ENCODE results near the gene ADAMTS15. TPM values are rescaled to one million over a fixed set of nuclear protein-coding genes. Genes with fewer than 3 reads are reported as not detected.

Gene ADAMTS15
- total RNA-seq, 2 donors from 2014 or later, result 0.59 to 1.5 TPM

- no peak for DNase-seq (ENCODE audit: low spot score)
- no peak for TF ChIP-seq POLR2A (IDR thresholded peaks at IDR 0.05)
- TF ChIP-seq CTCF (IDR thresholded peaks at IDR 0.05), result no peak
- TF ChIP-seq POLR2AphosphoS5 (IDR thresholded peaks at IDR 0.05), result no peak
- H3K27ac ChIP-seq, result peak overlapping the region in 1 of 2 donors; percentile 45
- intact Hi-C loops (cut with DNase I), result loop anchor here (5.0 kb wide), 1 partner anchor 44 kb away; no protein-coding TSS in a partner anchor
- H3K9me3 ChIP-seq, result no peaks in the 10 kb centered on the region
- H3K4me3 ChIP-seq, result no peak overlapping the region
- H3K4me1 ChIP-seq (replicated peaks), result no peaks in the 10 kb centered on the region
- no peaks in the 10 kb centered on the region for H3K36me3 ChIP-seq
- H3K27me3 ChIP-seq (replicated peaks; ENCODE audit: insufficient read depth), result no peaks in the 10 kb centered on the region
- WGBS, result 53% methylated on average over 10 of the region's 10 CpGs
Observed at GRCh38 chr11:130478204-130478701, 29.8 kb downstream of the ADAMTS15 start.

DNA sequence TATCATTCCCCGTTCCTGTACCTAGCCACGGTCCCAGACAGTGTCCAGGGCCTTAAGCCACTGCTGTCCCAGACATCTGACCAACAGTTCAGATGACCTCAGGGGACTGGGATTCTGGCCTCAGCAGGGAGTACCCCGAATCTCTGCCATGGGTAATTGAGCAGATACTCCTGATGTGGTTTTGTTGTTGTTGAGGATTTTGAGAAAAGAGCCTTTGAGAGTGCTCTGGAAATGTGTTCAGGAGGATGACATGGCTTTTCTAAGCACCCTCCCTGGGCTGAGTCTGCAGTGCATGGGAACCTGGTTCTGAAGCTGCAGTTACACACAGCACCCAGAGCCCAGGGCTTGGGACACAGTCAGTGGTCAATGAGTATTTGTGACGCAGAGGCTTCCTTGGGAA lies 30.4 kb downstream of the ADAMTS15 start:
- intact Hi-C loops (cut with DNase I), result loop anchor here (5.0 kb wide), 1 partner anchor 43 kb away; no protein-coding TSS in a partner anchor
- peak overlapping the region in 1 of 2 donors; percentile 45 for H3K27ac ChIP-seq
- DNase-seq (ENCODE audit: low spot score), result no peak
- WGBS, result 80% methylated on average over 4 of the region's 4 CpGs
- no peaks in the 10 kb centered on the region for H3K36me3 ChIP-seq
- no peak for TF ChIP-seq CTCF (IDR thresholded peaks at IDR 0.05)
- no peak for TF ChIP-seq POLR2A (IDR thresholded peaks at IDR 0.05)
- no peak for TF ChIP-seq POLR2AphosphoS5 (IDR thresholded peaks at IDR 0.05)
- no peak overlapping the region for H3K4me3 ChIP-seq
- no peaks in the 10 kb centered on the region for H3K9me3 ChIP-seq
- H3K4me1 ChIP-seq (replicated peaks), result no peaks in the 10 kb centered on the region
- H3K27me3 ChIP-seq (replicated peaks; ENCODE audit: insufficient read depth), result no peaks in the 10 kb centered on the region

- Histone ChIP-seq H3K4me1 (replicated peaks) (no peaks in the 10 kb centered on the region), H3K27ac (no peak overlapping the region), H3K36me3 (no peaks in the 10 kb centered on the region), H3K9me3 (no peaks in the 10 kb centered on the region), H3K4me3 (no peak overlapping the region), H3K27me3 (replicated peaks; ENCODE audit: insufficient read depth) (no peaks in the 10 kb centered on the region)
- WGBS, result 85% methylated on average over 5 of the region's 5 CpGs
- DNase-seq (ENCODE audit: low spot score), result no peak
- no peak for TF ChIP-seq POLR2AphosphoS5 (IDR thresholded peaks at IDR 0.05)
- TF ChIP-seq CTCF (IDR thresholded peaks at IDR 0.05), result no peak
- intact Hi-C loops (cut with DNase I), result no loop called here
Observed at GRCh38 chr11:130480186-130480585, 31.7 kb downstream of the ADAMTS15 start.

DNA sequence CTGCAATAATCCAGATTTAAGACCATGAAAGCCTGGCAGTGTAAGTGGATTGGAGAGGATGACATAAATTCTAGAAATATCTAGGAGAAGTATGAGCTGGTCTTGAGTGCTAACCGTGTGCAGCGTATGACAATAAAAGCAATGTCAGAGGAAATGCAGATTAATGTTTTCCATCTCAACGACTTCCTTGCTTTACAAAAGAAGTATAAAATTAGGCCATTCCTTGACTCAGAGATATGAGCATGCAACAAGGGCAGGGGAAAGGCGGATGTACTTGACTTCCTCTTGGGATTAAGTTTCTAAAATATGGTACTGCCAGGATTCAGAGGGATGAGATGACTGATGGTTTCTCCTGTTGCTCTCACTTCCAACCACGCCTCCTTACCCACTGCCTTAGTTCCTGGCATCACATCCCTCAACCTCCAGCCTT lies 32.3 kb downstream of the ADAMTS15 start:
- H3K4me1 ChIP-seq (replicated peaks), result no peaks in the 10 kb centered on the region
- H3K27me3 ChIP-seq (replicated peaks; ENCODE audit: insufficient read depth), result no peaks in the 10 kb centered on the region
- no peak for TF ChIP-seq CTCF (IDR thresholded peaks at IDR 0.05)
- no peak for TF ChIP-seq POLR2A (IDR thresholded peaks at IDR 0.05)
- no peak for TF ChIP-seq POLR2AphosphoS5 (IDR thresholded peaks at IDR 0.05)
- WGBS, result 83% methylated on average over 5 of the region's 5 CpGs
- no peak for DNase-seq (ENCODE audit: low spot score)
- H3K27ac ChIP-seq, result no peak overlapping the region
- H3K4me3 ChIP-seq, result no peak overlapping the region
- intact Hi-C loops (cut with DNase I), result no loop called here
- H3K36me3 ChIP-seq, result no peaks in the 10 kb centered on the region
- no peaks in the 10 kb centered on the region for H3K9me3 ChIP-seq

DNA sequence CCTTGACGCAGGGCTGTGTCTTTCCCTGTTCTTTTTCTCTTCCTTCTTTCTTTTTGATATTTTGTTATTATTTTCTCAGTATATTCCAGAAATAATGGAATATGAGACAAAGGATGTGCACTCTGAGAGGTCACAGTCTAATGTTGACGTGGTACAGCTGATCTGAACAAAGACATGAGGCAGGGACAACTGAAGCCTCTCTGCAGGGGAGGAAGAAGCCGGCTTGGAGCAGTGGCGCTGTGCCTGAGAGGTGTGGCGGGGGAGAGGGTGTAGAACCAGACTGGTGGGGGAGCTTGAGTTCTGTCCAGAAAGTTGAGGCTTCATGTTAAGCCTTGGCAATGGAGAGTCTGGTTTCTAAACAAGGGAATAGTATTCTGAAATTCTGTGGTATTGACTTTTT lies 34.7 kb downstream of the ADAMTS15 start:
- no peak for DNase-seq (ENCODE audit: low spot score)
- no peaks in the 10 kb centered on the region for H3K36me3 ChIP-seq
- WGBS, result 84% methylated on average over 5 of the region's 5 CpGs
- no peak overlapping the region for H3K4me3 ChIP-seq
- H3K27me3 ChIP-seq (replicated peaks; ENCODE audit: insufficient read depth), result no peaks in the 10 kb centered on the region
- no peaks in the 10 kb centered on the region for H3K9me3 ChIP-seq
- intact Hi-C loops (cut with DNase I), result no loop called here
- no peak overlapping the region for H3K27ac ChIP-seq
- no peaks in the 10 kb centered on the region for H3K4me1 ChIP-seq (replicated peaks)
- no peak for TF ChIP-seq CTCF (IDR thresholded peaks at IDR 0.05)
- no peak for TF ChIP-seq POLR2A (IDR thresholded peaks at IDR 0.05)
- TF ChIP-seq POLR2AphosphoS5 (IDR thresholded peaks at IDR 0.05), result no peak
